Parathyroid adenoma (tissue), 2 donors: ENCODE results near the gene GNAI1.

Experiments
- H2AFZ ChIP-seq: fragments of 300-600 bp; sonication (generic); one replicate; pipeline ENCODE4 v1.7.0; 2017; ENCODE audit warnings: antibody characterized with exemption, mild to moderate bottlenecking
- H3K27ac ChIP-seq: fragments of 300-600 bp; sonication (generic); one replicate; pipeline ENCODE4 v1.7.0; 2017
- H3K27me3 ChIP-seq: fragments of 300-600 bp; sonication (generic); one replicate; pipeline ENCODE4 v1.7.0; 2017; ENCODE audit warnings: low read length; ENCODE audit not compliant: control insufficient read depth, insufficient read depth
- H3K36me3 ChIP-seq: fragments of 300-600 bp; sonication (generic); one replicate; pipeline ENCODE4 v1.7.0; 2017; ENCODE audit warnings: low read length; ENCODE audit not compliant: control insufficient read depth, insufficient read depth
- H3K4me1 ChIP-seq: fragments of 300-600 bp; sonication (generic); one replicate; pipeline ENCODE4 v1.7.0; 2017; ENCODE audit warnings: control low read depth
- H3K4me2 ChIP-seq: fragments of 300-600 bp; sonication (generic); one replicate; pipeline ENCODE4 v1.7.0; 2017; ENCODE audit warnings: low read length
- H3K4me3 ChIP-seq: fragments of 300-600 bp; sonication (generic); one replicate; pipeline ENCODE4 v1.7.0; 2017; ENCODE audit warnings: low read depth, low read length
- H3K79me2 ChIP-seq: fragments of 300-600 bp; sonication (generic); one replicate; pipeline ENCODE4 v1.7.0; 2017; ENCODE audit warnings: control low read depth
- H3K9ac ChIP-seq: fragments of 300-600 bp; sonication (generic); one replicate; pipeline ENCODE4 v1.7.0; 2017; ENCODE audit warnings: mild to moderate bottlenecking
- H3K9me3 ChIP-seq: fragments of 300-600 bp; sonication (generic); one replicate; pipeline ENCODE4 v1.7.0; 2017; ENCODE audit warnings: low read length; ENCODE audit not compliant: control insufficient read depth
- CTCF ChIP-seq: fragments of 300-600 bp; sonication (generic); IDR thresholded peaks from one replicate; pipeline ENCODE4 v1.7.0; 2017; ENCODE audit warnings: antibody characterized with exemption, mild to moderate bottlenecking
- donor health status: primary hyperparathyroidism.

The GNAI1 gene

DNA sequence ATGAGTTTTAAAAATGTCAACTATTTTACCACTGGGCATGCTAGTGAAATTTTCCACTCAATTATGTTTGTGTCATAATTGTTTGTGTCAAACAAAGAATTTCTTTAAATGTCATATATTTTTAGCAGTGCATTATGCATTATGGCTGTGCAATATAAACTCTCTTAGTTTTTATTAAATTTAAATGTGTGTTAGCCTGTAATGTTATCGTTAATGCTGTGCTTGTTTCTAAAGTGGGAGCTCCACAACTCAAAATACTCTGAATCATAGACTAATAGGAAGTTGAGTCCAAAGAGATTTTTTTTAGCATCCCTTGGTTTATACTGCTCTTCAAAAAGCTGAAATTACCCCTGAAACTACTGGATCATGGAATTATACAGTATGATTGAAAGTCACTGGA lies 26.8 kb downstream of the GNAI1 start:
- Histone ChIP-seq H3K4me3 (no peak overlapping the region), H3K4me1 (no peaks in the 10 kb centered on the region), H2AFZ (no peak overlapping the region), H3K79me2 (peaks cover 4% of the 10 kb centered on the region), H3K9me3 (no peaks in the 10 kb centered on the region), H3K27me3 (no peaks in the 10 kb centered on the region), H3K9ac (no peak overlapping the region), H3K4me2 (no peak overlapping the region), H3K27ac (no peak overlapping the region), H3K36me3 (no peaks in the 10 kb centered on the region)
- no peak for TF ChIP-seq CTCF

- no peaks in the 10 kb centered on the region for H3K4me1 ChIP-seq
- no peaks in the 10 kb centered on the region for H3K9me3 ChIP-seq
- H2AFZ ChIP-seq: no peak overlapping the region
- H3K79me2 ChIP-seq: peaks cover 9% of the 10 kb centered on the region
- no peaks in the 10 kb centered on the region for H3K27me3 ChIP-seq
- no peak for TF ChIP-seq CTCF
- no peak overlapping the region for H3K27ac ChIP-seq
- no peak overlapping the region for H3K9ac ChIP-seq
- H3K4me3 ChIP-seq: no peak overlapping the region
- no peaks in the 10 kb centered on the region for H3K36me3 ChIP-seq
- no peak overlapping the region for H3K4me2 ChIP-seq
These were observed 30.5 kb downstream of the GNAI1 start for GRCh38 chr7:80165177-80165576.

DNA sequence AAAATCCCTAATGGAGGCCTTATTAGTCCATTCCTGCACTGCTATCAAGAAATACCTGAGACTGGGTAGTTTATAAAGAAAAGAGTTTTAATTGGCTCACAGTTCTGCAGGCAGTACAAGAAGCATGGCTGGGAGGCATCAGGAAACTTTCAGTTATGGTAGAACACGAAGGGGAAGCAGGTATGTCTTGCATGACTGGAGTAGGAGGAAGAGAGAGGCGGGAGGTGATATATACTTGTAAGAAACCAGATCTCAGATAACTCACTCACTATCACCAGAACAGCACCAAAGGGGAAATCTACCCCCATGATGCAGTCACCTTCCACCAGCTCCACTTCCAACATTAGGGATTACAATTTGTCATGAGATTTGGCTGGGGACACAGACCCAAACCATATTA lies 35.8 kb downstream of the GNAI1 start:
- no peak overlapping the region for H2AFZ ChIP-seq
- TF ChIP-seq CTCF: no peak
- no peaks in the 10 kb centered on the region for H3K4me1 ChIP-seq
- no peak overlapping the region for H3K9ac ChIP-seq
- H3K27ac ChIP-seq: no peak overlapping the region
- no peaks in the 10 kb centered on the region for H3K27me3 ChIP-seq
- no peak overlapping the region for H3K4me3 ChIP-seq
- peaks cover 3% of the 10 kb centered on the region for H3K9me3 ChIP-seq
- H3K79me2 ChIP-seq: peaks cover 5% of the 10 kb centered on the region
- no peak overlapping the region for H3K4me2 ChIP-seq
- H3K36me3 ChIP-seq: no peaks in the 10 kb centered on the region

GRCh38 chr7:80172387-80172786 lies 37.8 kb downstream of the GNAI1 start:
- Histone ChIP-seq H3K27ac (no peak overlapping the region), H3K9ac (no peak overlapping the region), H3K27me3 (no peaks in the 10 kb centered on the region), H3K4me3 (no peak overlapping the region), H3K9me3 (peaks cover 3% of the 10 kb centered on the region), H3K4me2 (no peak overlapping the region), H2AFZ (no peak overlapping the region), H3K4me1 (no peaks in the 10 kb centered on the region), H3K79me2 (peaks cover 6% of the 10 kb centered on the region), H3K36me3 (no peaks in the 10 kb centered on the region)
- TF ChIP-seq CTCF: no peak

GRCh38 chr7:80175744-80176143 lies 41.1 kb downstream of the GNAI1 start:
- H3K27ac ChIP-seq: no peak overlapping the region
- H3K9me3 ChIP-seq: peaks cover 3% of the 10 kb centered on the region
- TF ChIP-seq CTCF: no peak

More at GRCh38 chr7:80175744-80176143, 41.1 kb downstream of the GNAI1 start:
- H3K4me1 ChIP-seq: no peaks in the 10 kb centered on the region
- no peak overlapping the region for H3K4me3 ChIP-seq
- H3K9ac ChIP-seq: no peak overlapping the region
- H3K79me2 ChIP-seq: peaks cover 11% of the 10 kb centered on the region
- H2AFZ ChIP-seq: no peak overlapping the region
- H3K4me2 ChIP-seq: no peak overlapping the region
- no peaks in the 10 kb centered on the region for H3K27me3 ChIP-seq
- H3K36me3 ChIP-seq: no peaks in the 10 kb centered on the region
